ENCODE results near the gene P2RX2.

Gene P2RX2

GRCh38 chr12:132646850-132647249, 28.3 kb downstream of the P2RX2 start:
- no peak overlapping the region for H3K9ac ChIP-seq (ENCODE audit: low read depth in 1 of 2, low read length in 2 of 2)
- H3K9me3 ChIP-seq (ENCODE audit: control insufficient read depth in 2 of 2, low read length in 2 of 2), result no peaks in the 10 kb centered on the region
- no peaks in the 10 kb centered on the region for H3K27me3 ChIP-seq (ENCODE audit: control insufficient read depth in 2 of 2, insufficient read depth in 2 of 2, low read length in 2 of 2)
- peaks cover 48 to 60% of the 10 kb centered on the region in 2 donors for H3K36me3 ChIP-seq (ENCODE audit: control insufficient read depth in 2 of 2, insufficient read depth in 2 of 2, low read length in 2 of 2)
- no peak overlapping the region for H3K4me3 ChIP-seq (ENCODE audit: low read length in 2 of 2)
- no peak overlapping the region for H3K27ac ChIP-seq (ENCODE audit: low read depth in 2 of 2, low read length in 2 of 2)
- H3K4me1 ChIP-seq (ENCODE audit: control insufficient read depth in 2 of 2, insufficient read depth in 2 of 2, low read length in 2 of 2), result peaks cover 4 to 19% of the 10 kb centered on the region in 2 donors

- Histone ChIP-seq H3K36me3 (ENCODE audit: control insufficient read depth in 2 of 2, insufficient read depth in 2 of 2, low read length in 2 of 2) (peaks cover 42 to 55% of the 10 kb centered on the region in 2 donors), H3K4me3 (ENCODE audit: low read length in 2 of 2) (no peak overlapping the region), H3K9ac (ENCODE audit: low read depth in 1 of 2, low read length in 2 of 2) (no peak overlapping the region), H3K9me3 (ENCODE audit: control insufficient read depth in 2 of 2, low read length in 2 of 2) (no peaks in the 10 kb centered on the region), H3K4me1 (ENCODE audit: control insufficient read depth in 2 of 2, insufficient read depth in 2 of 2, low read length in 2 of 2) (peaks cover 4 to 19% of the 10 kb centered on the region in 2 donors), H3K27ac (ENCODE audit: low read depth in 2 of 2, low read length in 2 of 2) (no peak overlapping the region), H3K27me3 (ENCODE audit: control insufficient read depth in 2 of 2, insufficient read depth in 2 of 2, low read length in 2 of 2) (no peaks in the 10 kb centered on the region)
Observed at GRCh38 chr12:132647858-132648257, 29.3 kb downstream of the P2RX2 start.

GRCh38 chr12:132648616-132649225, 30.1 kb downstream of the P2RX2 start:
- Histone ChIP-seq H3K27ac (ENCODE audit: low read depth in 2 of 2, low read length in 2 of 2) (peak overlapping the region in 1 of 2 donors; percentile 68), H3K36me3 (ENCODE audit: control insufficient read depth in 2 of 2, insufficient read depth in 2 of 2, low read length in 2 of 2) (peaks cover 34 to 49% of the 10 kb centered on the region in 2 donors), H3K9me3 (ENCODE audit: control insufficient read depth in 2 of 2, low read length in 2 of 2) (no peaks in the 10 kb centered on the region), H3K9ac (ENCODE audit: low read depth in 1 of 2, low read length in 2 of 2) (no peak overlapping the region), H3K4me1 (ENCODE audit: control insufficient read depth in 2 of 2, insufficient read depth in 2 of 2, low read length in 2 of 2) (peaks cover 4 to 19% of the 10 kb centered on the region in 2 donors), H3K27me3 (ENCODE audit: control insufficient read depth in 2 of 2, insufficient read depth in 2 of 2, low read length in 2 of 2) (no peaks in the 10 kb centered on the region), H3K4me3 (ENCODE audit: low read length in 2 of 2) (peak overlapping the region in 1 of 2 donors; percentile 40)

GRCh38 chr12:132649226-132649945, 30.8 kb downstream of the P2RX2 start:
- Histone ChIP-seq H3K36me3 (ENCODE audit: control insufficient read depth in 2 of 2, insufficient read depth in 2 of 2, low read length in 2 of 2) (peaks cover 32 to 47% of the 10 kb centered on the region in 2 donors), H3K27ac (ENCODE audit: low read depth in 2 of 2, low read length in 2 of 2) (peak overlapping the region; percentile 67 to 68), H3K4me1 (ENCODE audit: control insufficient read depth in 2 of 2, insufficient read depth in 2 of 2, low read length in 2 of 2) (peaks cover 4 to 19% of the 10 kb centered on the region in 2 donors), H3K9ac (ENCODE audit: low read depth in 1 of 2, low read length in 2 of 2) (peak overlapping the region in 1 of 2 donors; percentile 19), H3K27me3 (ENCODE audit: control insufficient read depth in 2 of 2, insufficient read depth in 2 of 2, low read length in 2 of 2) (no peaks in the 10 kb centered on the region), H3K4me3 (ENCODE audit: low read length in 2 of 2) (peak overlapping the region in 1 of 2 donors; percentile 40), H3K9me3 (ENCODE audit: control insufficient read depth in 2 of 2, low read length in 2 of 2) (no peaks in the 10 kb centered on the region)

GRCh38 chr12:132651444-132652100, 33.0 kb downstream of the P2RX2 start:
- no peaks in the 10 kb centered on the region for H3K27me3 ChIP-seq (ENCODE audit: control insufficient read depth in 2 of 2, insufficient read depth in 2 of 2, low read length in 2 of 2)
- peaks cover 4 to 19% of the 10 kb centered on the region in 2 donors for H3K4me1 ChIP-seq (ENCODE audit: control insufficient read depth in 2 of 2, insufficient read depth in 2 of 2, low read length in 2 of 2)
- H3K27ac ChIP-seq (ENCODE audit: low read depth in 2 of 2, low read length in 2 of 2), result no peak overlapping the region
- H3K9ac ChIP-seq (ENCODE audit: low read depth in 1 of 2, low read length in 2 of 2), result no peak overlapping the region
- H3K9me3 ChIP-seq (ENCODE audit: control insufficient read depth in 2 of 2, low read length in 2 of 2), result no peaks in the 10 kb centered on the region
- H3K4me3 ChIP-seq (ENCODE audit: low read length in 2 of 2), result no peak overlapping the region
- H3K36me3 ChIP-seq (ENCODE audit: control insufficient read depth in 2 of 2, insufficient read depth in 2 of 2, low read length in 2 of 2), result peaks cover 28 to 53% of the 10 kb centered on the region in 2 donors

GRCh38 chr12:132653567-132654290, 35.2 kb downstream of the P2RX2 start:
- H3K4me1 ChIP-seq (ENCODE audit: control insufficient read depth in 2 of 2, insufficient read depth in 2 of 2, low read length in 2 of 2), result peaks cover 4 to 14% of the 10 kb centered on the region in 2 donors
- H3K36me3 ChIP-seq (ENCODE audit: control insufficient read depth in 2 of 2, insufficient read depth in 2 of 2, low read length in 2 of 2), result peaks cover 33 to 61% of the 10 kb centered on the region in 2 donors
- H3K9ac ChIP-seq (ENCODE audit: low read depth in 1 of 2, low read length in 2 of 2), result no peak overlapping the region
- H3K27ac ChIP-seq (ENCODE audit: low read depth in 2 of 2, low read length in 2 of 2), result no peak overlapping the region
- no peak overlapping the region for H3K4me3 ChIP-seq (ENCODE audit: low read length in 2 of 2)
- H3K9me3 ChIP-seq (ENCODE audit: control insufficient read depth in 2 of 2, low read length in 2 of 2), result no peaks in the 10 kb centered on the region
- no peaks in the 10 kb centered on the region for H3K27me3 ChIP-seq (ENCODE audit: control insufficient read depth in 2 of 2, insufficient read depth in 2 of 2, low read length in 2 of 2)

GRCh38 chr12:132657004-132657727, 38.6 kb downstream of the P2RX2 start:
- no peak overlapping the region for H3K4me3 ChIP-seq (ENCODE audit: low read length in 2 of 2)
- peaks cover 48 to 73% of the 10 kb centered on the region in 2 donors for H3K36me3 ChIP-seq (ENCODE audit: control insufficient read depth in 2 of 2, insufficient read depth in 2 of 2, low read length in 2 of 2)
- no peak overlapping the region for H3K9ac ChIP-seq (ENCODE audit: low read depth in 1 of 2, low read length in 2 of 2)

GRCh38 chr12:132658149-132658894, 39.7 kb downstream of the P2RX2 start:
- Histone ChIP-seq H3K4me1 (ENCODE audit: control insufficient read depth in 2 of 2, insufficient read depth in 2 of 2, low read length in 2 of 2) (no peaks in the 10 kb centered on the region), H3K9ac (ENCODE audit: low read depth in 1 of 2, low read length in 2 of 2) (no peak overlapping the region), H3K4me3 (ENCODE audit: low read length in 2 of 2) (no peak overlapping the region), H3K27me3 (ENCODE audit: control insufficient read depth in 2 of 2, insufficient read depth in 2 of 2, low read length in 2 of 2) (no peaks in the 10 kb centered on the region), H3K36me3 (ENCODE audit: control insufficient read depth in 2 of 2, insufficient read depth in 2 of 2, low read length in 2 of 2) (peaks cover 56 to 79% of the 10 kb centered on the region in 2 donors), H3K9me3 (ENCODE audit: control insufficient read depth in 2 of 2, low read length in 2 of 2) (no peaks in the 10 kb centered on the region), H3K27ac (ENCODE audit: low read depth in 2 of 2, low read length in 2 of 2) (no peak overlapping the region)

More at GRCh38 chr12:132657004-132657727, 38.6 kb downstream of the P2RX2 start:
- Histone ChIP-seq H3K9me3 (ENCODE audit: control insufficient read depth in 2 of 2, low read length in 2 of 2) (no peaks in the 10 kb centered on the region), H3K27me3 (ENCODE audit: control insufficient read depth in 2 of 2, insufficient read depth in 2 of 2, low read length in 2 of 2) (no peaks in the 10 kb centered on the region), H3K27ac (ENCODE audit: low read depth in 2 of 2, low read length in 2 of 2) (no peak overlapping the region), H3K4me1 (ENCODE audit: control insufficient read depth in 2 of 2, insufficient read depth in 2 of 2, low read length in 2 of 2) (no peaks in the 10 kb centered on the region)

- Histone ChIP-seq H3K9ac (ENCODE audit: low read depth in 1 of 2, low read length in 2 of 2) (no peak overlapping the region), H3K36me3 (ENCODE audit: control insufficient read depth in 2 of 2, insufficient read depth in 2 of 2, low read length in 2 of 2) (peaks cover 63 to 80% of the 10 kb centered on the region in 2 donors), H3K4me1 (ENCODE audit: control insufficient read depth in 2 of 2, insufficient read depth in 2 of 2, low read length in 2 of 2) (no peaks in the 10 kb centered on the region)
Observed at GRCh38 chr12:132659146-132659545, 40.6 kb downstream of the P2RX2 start.

More at GRCh38 chr12:132659146-132659545, 40.6 kb downstream of the P2RX2 start:
- H3K27me3 ChIP-seq (ENCODE audit: control insufficient read depth in 2 of 2, insufficient read depth in 2 of 2, low read length in 2 of 2), result no peaks in the 10 kb centered on the region
- H3K4me3 ChIP-seq (ENCODE audit: low read length in 2 of 2), result no peak overlapping the region
- H3K27ac ChIP-seq (ENCODE audit: low read depth in 2 of 2, low read length in 2 of 2), result no peak overlapping the region
- no peaks in the 10 kb centered on the region for H3K9me3 ChIP-seq (ENCODE audit: control insufficient read depth in 2 of 2, low read length in 2 of 2)

All from mucosa of rectum (tissue), 2 donors.